NCI-H526 treated with DMSO at 0.1 percent for 48 hours (cell line): ENCODE results near the gene KRTAP5-7.
"Not testable (repeated sequence)": the region's sequence is repeated elsewhere in the genome, so short reads cannot be mapped to it uniquely, and the experiment has no call there.

ENCODE experiments used
- DNase-seq: peaks from one replicate; lab custom pipeline; 2025; lab: John Stamatoyannopoulos, UW

Gene KRTAP5-7

DNA sequence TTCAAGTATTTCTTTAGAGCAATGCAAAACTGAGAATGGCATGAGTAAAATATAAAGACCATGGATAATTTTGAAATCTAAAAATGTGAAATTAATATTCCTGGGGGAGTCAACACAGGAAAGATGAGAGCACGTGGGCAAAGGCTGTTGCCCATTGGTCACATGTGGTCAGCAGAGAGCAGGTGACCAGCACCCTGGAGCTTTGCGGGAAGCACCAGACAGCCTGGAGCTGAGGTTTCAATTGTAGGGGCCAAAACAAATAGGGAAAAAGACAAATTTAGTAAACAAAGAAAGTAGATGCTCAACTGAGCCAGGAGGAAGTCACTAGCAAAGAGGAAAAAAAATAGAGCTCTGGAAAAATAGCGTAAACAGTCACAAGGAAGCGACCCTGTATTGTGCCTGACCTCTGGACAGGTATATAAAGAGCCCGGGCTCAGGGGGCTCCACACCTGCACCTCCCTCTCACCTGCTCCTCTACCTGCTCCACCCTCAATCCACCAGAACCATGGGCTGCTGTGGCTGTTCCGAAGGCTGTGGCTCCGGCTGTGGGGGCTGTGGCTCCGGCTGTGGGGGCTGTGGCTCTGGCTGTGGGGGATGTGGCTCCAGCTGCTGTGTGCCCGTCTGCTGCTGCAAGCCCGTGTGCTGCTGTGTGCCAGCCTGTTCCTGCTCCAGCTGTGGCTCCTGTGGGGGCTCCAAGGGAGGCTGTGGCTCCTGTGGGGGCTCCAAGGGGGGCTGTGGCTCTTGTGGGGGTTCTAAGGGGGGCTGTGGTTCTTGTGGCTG lies at the start of gene KRTAP5-7:
Gene KRTAP5-7, plus strand, starts transcription at position 472 of the 780 bp plus-strand sequence. Its CDS starts 34 bp downstream, at position 506.
- DNase-seq, result not testable (repeated sequence)

DNA sequence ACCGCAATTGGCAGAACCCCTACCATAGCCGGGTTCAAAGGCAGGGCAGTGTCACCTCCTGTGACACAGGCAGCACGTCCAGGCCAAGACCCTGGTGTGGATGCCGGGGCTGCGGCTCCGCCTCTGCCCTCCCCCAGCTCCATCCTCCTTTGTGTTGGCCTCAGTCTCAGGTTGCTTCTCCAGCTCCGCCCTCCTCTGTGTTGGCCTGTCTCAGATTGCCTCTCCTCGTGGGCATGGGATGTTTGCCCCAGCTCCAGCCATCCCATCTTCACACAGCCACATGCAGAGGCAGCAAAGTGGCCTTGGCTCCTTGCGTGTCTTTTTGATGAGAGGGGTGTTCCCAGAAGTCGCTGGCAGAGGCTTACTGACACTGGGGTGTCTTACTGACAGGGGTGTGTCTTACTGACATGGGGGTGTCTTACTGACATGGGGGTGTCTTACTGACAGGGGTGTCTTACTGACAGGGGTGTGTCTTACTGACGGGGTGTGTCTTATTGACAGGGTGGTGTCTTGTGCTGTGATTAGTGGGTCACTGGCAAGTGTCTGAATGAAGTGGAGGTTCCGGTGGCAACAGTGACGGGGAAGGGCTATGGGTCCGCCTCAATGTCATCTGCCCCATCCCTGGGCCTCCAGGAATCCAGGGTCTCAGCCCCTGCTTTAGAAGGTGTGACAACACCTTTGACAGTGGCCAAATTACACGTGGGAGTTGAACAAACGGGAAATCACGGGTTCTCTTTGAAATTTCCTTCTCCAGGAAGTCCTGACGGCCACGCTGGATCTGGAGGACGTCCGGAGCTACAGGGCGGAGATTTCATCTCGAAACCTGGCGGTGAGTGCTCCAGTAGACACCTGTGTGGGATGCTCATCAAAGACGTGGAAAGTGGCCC lies 49.2 kb upstream of the KRTAP5-7 start:
- DNase-seq, result no peak

- no peak for DNase-seq
Observed at GRCh38 chr11:71478528-71478840, 48.6 kb upstream of the KRTAP5-7 start.

- DNase-seq, result no peak
Observed at GRCh38 chr11:71481101-71481960, 45.7 kb upstream of the KRTAP5-7 start.

DNA sequence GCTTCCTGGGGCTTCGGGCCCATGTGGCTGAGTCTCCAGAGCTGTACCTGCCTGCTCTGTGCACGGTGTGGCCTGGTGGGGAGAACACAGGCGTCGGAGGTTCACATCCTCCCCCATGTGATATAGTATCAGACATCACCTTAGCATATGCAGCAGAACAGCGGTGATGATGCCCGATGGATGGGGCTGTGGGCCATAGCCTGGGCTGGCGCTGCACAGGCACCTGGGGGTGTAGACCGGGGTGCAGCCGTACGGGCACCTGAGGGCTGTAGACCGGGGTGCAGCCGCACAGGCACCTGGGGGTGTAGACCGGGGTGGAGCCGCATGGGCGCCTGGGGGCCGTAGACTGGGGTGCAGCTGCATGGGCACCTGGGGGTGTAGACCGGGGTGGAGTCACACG lies 44.9 kb upstream of the KRTAP5-7 start:
- no peak for DNase-seq

GRCh38 chr11:71482746-71483364 lies 44.2 kb upstream of the KRTAP5-7 start:
- DNase-seq, result no peak

DNA sequence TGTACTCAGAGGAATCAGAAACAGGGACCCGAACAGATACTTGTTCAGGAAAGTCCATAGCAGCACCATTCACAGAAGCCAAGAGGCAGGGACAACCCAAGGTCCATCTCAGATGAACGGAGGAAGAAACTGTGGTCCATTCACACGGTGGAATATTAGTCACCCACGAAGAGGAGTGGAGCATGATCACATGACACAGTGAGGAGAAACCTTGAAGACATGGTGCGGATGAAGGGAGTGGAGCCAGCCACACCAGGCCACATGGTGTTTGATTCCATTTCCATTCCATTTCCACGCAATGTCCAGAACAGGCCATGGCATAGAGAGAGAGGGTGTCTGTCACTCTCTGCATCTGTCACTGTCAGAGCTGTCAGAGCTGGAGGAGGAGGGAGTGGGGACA lies 43.4 kb upstream of the KRTAP5-7 start:
- DNase-seq, result no peak

- no peak for DNase-seq
Observed at GRCh38 chr11:71484248-71485062, 42.6 kb upstream of the KRTAP5-7 start.

GRCh38 chr11:71485063-71485399 lies 42.0 kb upstream of the KRTAP5-7 start:
- no peak for DNase-seq

GRCh38 chr11:71485466-71485865 lies 41.6 kb upstream of the KRTAP5-7 start:
- no peak for DNase-seq

GRCh38 chr11:71486320-71486719 lies 40.7 kb upstream of the KRTAP5-7 start:
- DNase-seq, result no peak

GRCh38 chr11:71488681-71489270 lies 38.3 kb upstream of the KRTAP5-7 start:
- no peak for DNase-seq

DNA sequence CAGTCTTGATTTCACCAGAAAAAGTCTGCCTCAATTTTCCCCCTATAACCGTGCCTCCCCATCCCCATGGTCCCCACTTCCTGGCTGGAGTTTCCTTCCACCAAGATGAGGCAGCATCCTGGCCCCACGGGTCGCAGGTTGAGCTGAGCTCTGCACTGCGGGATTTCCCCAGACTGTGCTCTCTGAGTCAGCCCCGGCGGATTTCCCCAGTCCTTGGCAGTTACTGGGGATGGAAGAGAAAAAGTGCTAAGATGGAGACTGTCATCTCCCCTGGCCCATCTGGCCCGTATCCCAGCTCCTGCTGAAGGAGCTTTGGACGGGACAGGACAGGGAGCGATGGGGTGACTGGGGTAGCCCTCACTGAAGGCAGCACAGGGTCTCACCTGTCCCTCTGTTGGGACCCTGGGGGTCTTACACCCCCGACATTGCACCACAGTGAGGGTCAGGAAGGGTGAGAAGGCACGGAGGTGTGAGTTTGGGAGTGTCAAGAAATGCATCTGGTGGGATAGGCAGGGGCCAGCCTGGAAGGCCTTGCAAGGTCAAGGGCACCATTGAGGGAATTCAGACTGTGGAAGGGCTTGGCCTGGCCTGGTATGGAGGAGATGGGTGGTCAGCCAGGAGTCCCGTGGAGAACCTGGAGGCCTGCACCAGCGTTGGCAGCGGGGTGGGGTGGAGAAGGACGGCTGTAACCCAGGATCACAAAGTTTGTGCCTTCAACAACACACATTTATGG lies 37.6 kb upstream of the KRTAP5-7 start:
- DNase-seq, result no peak

DNA sequence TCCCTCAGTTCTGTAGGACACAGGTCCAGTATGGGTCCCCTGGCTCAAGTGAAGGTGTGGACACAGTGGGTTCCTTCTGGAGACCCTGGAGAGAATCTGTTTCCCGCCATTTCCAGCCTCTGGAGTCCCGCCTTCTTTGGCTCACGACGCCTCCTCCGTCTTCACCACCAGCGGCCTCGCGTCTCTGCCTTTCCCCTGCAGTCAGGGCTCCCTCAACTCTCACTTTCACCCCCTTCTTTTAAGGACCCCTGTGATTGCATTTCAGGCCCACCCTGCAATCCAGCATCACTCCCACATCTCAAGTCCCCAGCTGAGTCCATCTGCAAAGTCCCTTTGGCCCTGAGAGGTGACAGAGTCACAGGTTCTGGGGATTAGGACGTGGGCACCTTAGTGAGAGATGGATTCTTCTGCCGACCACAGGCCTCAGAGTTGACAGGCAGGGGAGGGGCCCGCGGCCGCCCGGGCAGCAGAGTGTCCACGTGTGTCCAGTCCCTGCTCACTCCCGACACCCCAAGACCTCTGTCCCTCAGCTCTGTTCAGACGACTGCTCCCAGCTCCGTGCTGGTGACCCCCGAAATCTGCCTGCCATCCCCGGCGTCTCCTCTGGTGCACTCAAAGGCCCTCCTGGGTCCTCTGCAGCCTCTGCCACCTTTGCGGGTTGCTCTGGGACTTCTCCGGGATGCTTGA lies 36.9 kb upstream of the KRTAP5-7 start:
- no peak for DNase-seq

DNA sequence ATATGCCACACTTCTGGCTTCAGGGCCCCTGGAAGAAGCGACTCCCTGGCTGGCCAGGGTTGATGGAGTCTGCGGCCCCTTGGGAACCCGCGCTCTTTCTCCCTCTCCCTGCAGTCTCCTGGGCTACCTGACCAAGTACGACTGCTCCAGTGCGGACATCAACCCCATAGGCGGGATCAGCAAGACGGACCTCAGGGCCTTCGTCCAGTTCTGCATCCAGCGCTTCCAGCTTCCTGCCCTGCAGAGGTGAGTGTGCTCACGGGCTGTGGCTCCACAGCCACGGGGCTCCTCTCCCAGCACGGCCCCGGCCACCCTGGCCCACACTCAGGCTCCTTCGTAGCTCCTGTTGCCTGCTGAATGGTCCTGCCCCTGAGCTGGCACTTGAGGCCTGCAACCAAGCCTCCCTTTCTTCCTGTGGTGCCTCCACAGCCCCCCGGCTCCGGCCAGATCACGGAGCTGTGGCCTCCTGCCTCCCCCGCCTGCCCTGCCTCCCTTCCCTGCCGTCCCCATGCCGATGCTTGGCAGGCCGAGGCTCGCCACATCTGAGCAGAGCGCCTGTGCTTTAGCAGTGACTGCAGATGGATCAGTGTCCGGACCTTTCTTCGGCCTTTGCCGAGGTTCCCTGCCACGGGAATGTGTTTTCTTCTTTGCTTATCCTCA lies 36.2 kb upstream of the KRTAP5-7 start:
- no peak for DNase-seq

DNA sequence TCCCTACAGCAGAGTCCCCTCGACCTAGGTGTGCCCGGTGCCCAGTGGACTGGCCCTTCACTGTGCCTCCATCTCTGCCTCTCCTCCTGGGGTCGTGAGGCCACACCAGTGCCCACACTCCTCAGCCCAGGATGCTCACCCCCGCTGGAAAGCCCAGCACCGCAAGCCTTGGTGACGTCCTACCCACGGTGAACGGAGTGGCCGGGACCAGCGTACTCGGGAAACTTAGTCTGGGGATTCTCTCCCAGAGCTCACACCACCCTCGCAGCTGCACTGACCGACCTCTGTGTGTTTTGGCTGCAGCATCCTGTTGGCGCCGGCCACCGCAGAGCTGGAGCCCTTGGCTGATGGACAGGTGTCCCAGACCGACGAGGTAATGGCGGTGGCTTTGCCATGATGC lies 35.5 kb upstream of the KRTAP5-7 start:
- DNase-seq, result no peak

- no peak for DNase-seq
Observed at GRCh38 chr11:71491940-71492339, 35.1 kb upstream of the KRTAP5-7 start.

DNA sequence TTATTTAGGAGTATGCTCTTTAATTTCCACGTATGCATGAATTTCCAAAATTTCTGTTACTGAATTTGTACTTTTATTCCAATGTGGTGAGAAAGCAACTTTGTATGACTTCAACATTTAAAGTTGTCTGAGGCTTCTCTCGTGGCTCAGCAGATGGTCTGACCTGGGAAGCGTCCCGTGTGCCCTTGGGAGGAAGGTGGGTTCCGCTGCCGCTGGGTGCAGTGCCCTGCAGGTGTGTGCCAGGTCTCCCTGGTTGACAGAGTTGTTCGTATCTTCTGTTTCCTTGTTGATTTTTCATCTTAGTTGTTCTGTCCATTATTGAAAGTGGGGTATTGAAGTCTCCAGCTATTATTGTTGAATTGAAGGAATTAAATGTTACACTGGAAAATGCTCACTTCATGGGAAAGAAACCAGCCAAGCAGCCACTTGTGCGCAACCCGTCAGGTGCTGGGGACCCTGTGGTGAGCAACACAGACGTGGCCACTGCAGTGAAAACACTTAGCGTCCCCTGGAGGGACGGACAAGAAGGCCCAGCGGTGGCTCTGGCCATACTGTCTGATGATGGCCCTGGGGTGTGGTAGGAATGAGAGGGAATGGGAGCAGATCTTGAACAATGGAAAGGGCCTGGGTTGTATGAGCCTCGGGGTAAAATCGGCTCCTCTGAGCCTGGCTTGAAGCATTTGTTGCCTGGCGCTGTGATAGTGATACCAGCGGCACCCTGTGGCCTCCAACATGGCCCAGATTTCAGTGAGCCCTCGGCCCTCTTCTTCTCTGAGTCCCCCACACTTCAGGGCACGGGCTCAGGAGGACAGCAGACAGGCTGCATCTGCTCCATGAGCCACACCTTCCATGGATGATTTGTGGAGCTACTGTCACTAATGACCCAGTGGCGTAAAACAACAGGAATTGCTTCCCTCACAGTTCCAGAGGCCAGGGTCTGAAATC lies 31.5 kb upstream of the KRTAP5-7 start:
- no peak for DNase-seq
